Stomach (tissue), 9 donors: ENCODE results near the gene VGLL3. TPM values are rescaled to one million over a fixed set of nuclear protein-coding genes. Genes with fewer than 3 reads are reported as not detected.
A peak's percentile ranks its signal among the peaks of the same experiment; 100 is the strongest.
"Not testable (repeated sequence)": the region's sequence is repeated elsewhere in the genome, so short reads cannot be mapped to it uniquely, and the experiment has no call there.

ENCODE experiments used
- DNase-seq, 2 donors: peaks; one replicate each; pipeline versions ENCODE4 v3.0.0 to v3.0.0-alpha.2; 2013 to 2019
- H3K27ac ChIP-seq, 5 donors: fragments of 200-600 bp in 4 of 5; sonication (generic) in 4 of 5; one replicate each; pipeline ENCODE4 v1.5.1; 2013 to 2019; ENCODE audit warnings: mild to moderate bottlenecking in 1 of 5, moderate library complexity in 1 of 5
- H3K27me3 ChIP-seq, 3 donors: fragments of 200-600 bp; sonication (generic); one replicate each; pipeline ENCODE4 v1.5.1; 2017 to 2019; ENCODE audit warnings: mixed run types in 1 of 3
- H3K36me3 ChIP-seq, 4 donors: fragments of 200-600 bp; sonication (generic); 1 replicate in 3 of 4; 2 replicates in 1 of 4; pipeline ENCODE4 v1.5.1; 2016 to 2019
- H3K4me1 ChIP-seq, 4 donors: fragments of 200-600 bp; sonication (generic); one replicate each; pipeline ENCODE4 v1.5.1; 2016 to 2019
- H3K4me3 ChIP-seq, 4 donors: fragments of 200-600 bp; sonication (generic) in 3 of 4; one replicate each; pipeline ENCODE4 v1.5.1; 2016 to 2019; ENCODE audit warnings: mild to moderate bottlenecking in 1 of 4
- H3K9me3 ChIP-seq, 4 donors: fragments of 200-600 bp; sonication (generic); one replicate each; pipeline ENCODE4 v1.5.1; 2016 to 2019
- CTCF ChIP-seq, 7 experiments: fragments of 450-650 bp in 4 of 7; fragments of 200-600 bp in 3 of 7; sonication (generic) in 3 of 7; IDR thresholded peaks; one replicate each; pipeline ENCODE4 v1.5.1; 2016 to 2019; ENCODE audit warnings: antibody characterized with exemption in 7 of 7, control low read depth in 2 of 7, mild to moderate bottlenecking in 1 of 7
- EP300 ChIP-seq: sonication (generic); formaldehyde crosslinking; IDR thresholded peaks from one replicate; pipeline ENCODE4 v1.6.1; 2017; ENCODE audit warnings: antibody characterized with exemption
- POLR2A ChIP-seq, 4 donors: fragments of 450-650 bp; IDR thresholded peaks; one replicate each; pipeline ENCODE4 v1.6.1; 2016; ENCODE audit warnings: antibody characterized with exemption in 4 of 4, control low read depth in 2 of 4, mild to moderate bottlenecking in 1 of 4, moderate library complexity in 1 of 4
- POLR2AphosphoS5 ChIP-seq, 3 donors: sonication (generic); formaldehyde crosslinking; IDR thresholded peaks; one replicate each; pipeline ENCODE4 v1.6.1; 2016; ENCODE audit warnings: antibody characterized with exemption in 3 of 3
- WGBS, 5 donors: extraction: QIAGEN DNeasy Blood & Tissue Kit in 3 of 5; methylation state at CpG; one replicate each; pipeline versions ENCODE4 v1.1.5 to v1.1.7; 2013 to 2018; 5-methylcytosine and 5-hydroxymethylcytosine counted together
- intact Hi-C: fragments of 100-400 bp; cut with DNase I; formaldehyde crosslinking; loops from one replicate; pipeline ENCODE4 v1.15.1; 2023; ENCODE audit warnings: low total_unique reads
- polyA plus RNA-seq, 3 donors: library from polyadenylated mRNA; stranded (reverse); fragments of 200-250 nt; gene quantifications; one replicate each; pipeline ENCODE4 v1.2.3, GENCODE V29; 2013
- total RNA-seq, 5 donors: library from RNA; depleted of rRNA; stranded (reverse); fragments of >200 nt; gene quantifications; one replicate each; pipeline versions ENCODE4 v1.1.0 to v1.2.3, GENCODE V29; 2014 to 2016
- donor health status: healthy with polysubstance abuse.
- donor health status: Bipolar disorder and iron deficiency.
- donor health status: healthy.

Gene VGLL3
- total and polyA plus RNA-seq, 8 donors, result 0.60 to 23.7 (median 6.1) TPM

- Histone ChIP-seq H3K27ac (no peak overlapping the region), H3K4me3 (no peak overlapping the region), H3K9me3 (no peaks in the 10 kb centered on the region), H3K4me1 (peaks cover 0 to 22% (median 9%) of the 10 kb centered on the region in 4 donors), H3K27me3 (no peaks in the 10 kb centered on the region), H3K36me3 (no peaks in the 10 kb centered on the region)
- no peak for DNase-seq
- TF ChIP-seq EP300 (no peak), POLR2A (IDR thresholded peaks at IDR 0.05) (no peak), POLR2AphosphoS5 (IDR thresholded peaks at IDR 0.05) (no peak)
- intact Hi-C loops, result no loop called here
Measured at GRCh38 chr3:86976219-86976618, 14.7 kb downstream of the VGLL3 start.

- WGBS, 5 donors, result 32 to 72% (median 58%) methylated on average over 8 of the region's 8 CpGs
- intact Hi-C loops, H3K36me3 ChIP-seq, H3K4me3 ChIP-seq, H3K9me3 ChIP-seq, H3K27me3 ChIP-seq, H3K27ac ChIP-seq: not testable (repeated sequence)
- H3K4me1 ChIP-seq, result peaks cover 0 to 17% (median 9%) of the 10 kb centered on the region in 4 donors
- peak in 1 of 2 donors; percentile 19 for DNase-seq
Measured at GRCh38 chr3:86974177-86974576, 16.8 kb downstream of the VGLL3 start.

- TF ChIP-seq EP300 (no peak), CTCF (IDR thresholded peaks at IDR 0.05) (no peak), POLR2A (IDR thresholded peaks at IDR 0.05) (no peak), POLR2AphosphoS5 (IDR thresholded peaks at IDR 0.05) (no peak)
Measured at GRCh38 chr3:86973440-86973839, 17.5 kb downstream of the VGLL3 start.

GRCh38 chr3:86969500-86970189, 21.3 kb downstream of the VGLL3 start:
- no peak for TF ChIP-seq POLR2A (IDR thresholded peaks at IDR 0.05)
- TF ChIP-seq CTCF (IDR thresholded peaks at IDR 0.05), result peak in 5 of 7 experiments; percentile 26 to 59 (median 34)
- H3K9me3 ChIP-seq, result no peaks in the 10 kb centered on the region
- H3K4me1 ChIP-seq, result peaks cover 0 to 12% (median 8%) of the 10 kb centered on the region in 4 donors
- peaks cover 0 to 25% (median 3%) of the 10 kb centered on the region in 4 donors for H3K36me3 ChIP-seq
- 69 to 75% (median 71%) methylated on average over 6 of the region's 6 CpGs for WGBS, 5 donors
- DNase-seq, result peak in 1 of 2 donors; percentile 21
- intact Hi-C loops, result no loop called here
- no peaks in the 10 kb centered on the region for H3K27me3 ChIP-seq
- no peak overlapping the region for H3K4me3 ChIP-seq
- H3K27ac ChIP-seq, result no peak overlapping the region

More at GRCh38 chr3:86973440-86973839, 17.5 kb downstream of the VGLL3 start:
- no peaks in the 10 kb centered on the region for H3K27me3 ChIP-seq
- H3K4me1 ChIP-seq, result peaks cover 0 to 14% (median 9%) of the 10 kb centered on the region in 4 donors
- H3K27ac ChIP-seq, result no peak overlapping the region
- no peak for DNase-seq
- H3K36me3 ChIP-seq, result peaks cover 0 to 6% (median 3%) of the 10 kb centered on the region in 4 donors
- no peak overlapping the region for H3K4me3 ChIP-seq
- 77 to 94% (median 89%) methylated on average over 3 of the region's 3 CpGs for WGBS, 5 donors
- H3K9me3 ChIP-seq, result no peaks in the 10 kb centered on the region
- intact Hi-C loops, result no loop called here

GRCh38 chr3:86968244-86968932, 22.6 kb downstream of the VGLL3 start:
- no peak overlapping the region for H3K27ac ChIP-seq
- H3K9me3 ChIP-seq, result no peaks in the 10 kb centered on the region
- peaks cover 0 to 8% (median 0%) of the 10 kb centered on the region in 4 donors for H3K4me1 ChIP-seq
- intact Hi-C loops, result no loop called here
- 75 to 84% (median 82%) methylated on average over 7 of the region's 7 CpGs for WGBS, 5 donors
- peak in 1 of 2 donors; percentile 31 for DNase-seq
- no peak overlapping the region for H3K4me3 ChIP-seq
- no peak for TF ChIP-seq CTCF (IDR thresholded peaks at IDR 0.05)
- TF ChIP-seq POLR2A (IDR thresholded peaks at IDR 0.05), result no peak
- TF ChIP-seq POLR2AphosphoS5 (IDR thresholded peaks at IDR 0.05), result no peak
- TF ChIP-seq EP300, result no peak
- peaks cover 0 to 27% (median 3%) of the 10 kb centered on the region in 4 donors for H3K36me3 ChIP-seq
- no peaks in the 10 kb centered on the region for H3K27me3 ChIP-seq
